Subcutaneous abdominal adipose tissue (tissue), 5 donors: ENCODE data around the gene TREH.

Experiments
- H3K27ac ChIP-seq: one replicate; pipeline ENCODE4 v1.7.0; 2013; ENCODE audit warnings: low read depth, mild to moderate bottlenecking, inconsistent platforms, low read length, moderate library complexity
- H3K27me3 ChIP-seq, 5 donors: one replicate each; pipeline ENCODE4 v1.7.0; 2013; ENCODE audit warnings: low read length in 5 of 5, inconsistent platforms in 1 of 5; ENCODE audit not compliant: control insufficient read depth in 5 of 5, insufficient read depth in 4 of 5
- H3K36me3 ChIP-seq, 5 donors: one replicate each; pipeline ENCODE4 v1.7.0; 2013; ENCODE audit warnings: low read length in 5 of 5; ENCODE audit not compliant: control insufficient read depth in 5 of 5, insufficient read depth in 5 of 5
- H3K4me1 ChIP-seq, 5 donors: one replicate each; pipeline ENCODE4 v1.7.0; 2013; ENCODE audit warnings: low read length in 5 of 5, mild to moderate bottlenecking in 3 of 5, moderate library complexity in 1 of 5; ENCODE audit not compliant: control insufficient read depth in 5 of 5, insufficient read depth in 5 of 5
- H3K4me3 ChIP-seq, 5 donors: one replicate each; pipeline ENCODE4 v1.7.0; 2013; ENCODE audit warnings: low read length in 5 of 5, low read depth in 1 of 5
- H3K9ac ChIP-seq, 5 donors: one replicate each; pipeline ENCODE4 v1.7.0; 2013; ENCODE audit warnings: low read length in 5 of 5, mild to moderate bottlenecking in 4 of 5, moderate library complexity in 3 of 5
- H3K9me3 ChIP-seq, 5 donors: one replicate each; pipeline ENCODE4 v1.7.0; 2013; ENCODE audit warnings: low read length in 5 of 5; ENCODE audit not compliant: control insufficient read depth in 5 of 5
- donor health status: healthy.
- donor health status: healthy.
- donor health status: healthy.
- donor health status: healthy.
- donor health status: healthy.

Gene TREH

DNA sequence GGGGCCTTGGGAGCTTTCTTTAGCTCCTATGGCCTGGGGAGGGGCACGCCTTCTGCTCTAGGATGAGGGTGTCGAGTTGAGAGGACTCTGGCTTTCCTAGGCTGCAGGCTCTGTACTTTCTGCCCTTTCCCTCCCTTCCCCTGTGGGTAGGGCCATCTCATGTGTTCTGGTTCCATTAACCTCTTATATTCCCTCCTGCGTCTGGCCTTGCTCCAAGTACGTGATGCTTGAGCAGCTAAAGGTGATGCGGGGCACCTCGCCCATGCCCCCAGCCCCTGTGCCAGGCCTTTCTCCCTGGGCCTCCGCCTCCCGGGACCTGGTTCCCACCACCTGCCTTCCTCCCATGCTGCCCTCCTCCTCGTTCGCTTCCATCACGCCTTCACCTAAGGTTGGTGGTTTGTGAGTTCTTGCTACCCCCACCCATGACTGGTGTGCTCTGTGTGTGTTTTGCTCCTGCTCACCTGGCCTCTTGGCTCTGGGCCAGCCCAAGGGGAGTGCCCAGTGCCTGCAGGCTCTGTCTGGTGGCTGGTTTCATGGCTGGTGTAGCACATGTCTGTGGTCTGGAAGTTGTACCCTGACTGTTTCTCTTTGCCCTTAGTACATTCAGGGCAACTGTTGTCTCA is 37.9 kb downstream of the TREH start:
- no peak overlapping the region for H3K4me3 ChIP-seq
- no peaks in the 10 kb centered on the region for H3K9me3 ChIP-seq
- peaks cover 4 to 98% (median 91%) of the 10 kb centered on the region in 5 donors for H3K36me3 ChIP-seq
- peak overlapping the region in 1 of 5 donors; percentile 2 for H3K9ac ChIP-seq
- peaks cover 21 to 95% (median 84%) of the 10 kb centered on the region in 5 donors for H3K4me1 ChIP-seq
- H3K27ac ChIP-seq = peak overlapping the region; percentile 91
- H3K27me3 ChIP-seq = no peaks in the 10 kb centered on the region

DNA sequence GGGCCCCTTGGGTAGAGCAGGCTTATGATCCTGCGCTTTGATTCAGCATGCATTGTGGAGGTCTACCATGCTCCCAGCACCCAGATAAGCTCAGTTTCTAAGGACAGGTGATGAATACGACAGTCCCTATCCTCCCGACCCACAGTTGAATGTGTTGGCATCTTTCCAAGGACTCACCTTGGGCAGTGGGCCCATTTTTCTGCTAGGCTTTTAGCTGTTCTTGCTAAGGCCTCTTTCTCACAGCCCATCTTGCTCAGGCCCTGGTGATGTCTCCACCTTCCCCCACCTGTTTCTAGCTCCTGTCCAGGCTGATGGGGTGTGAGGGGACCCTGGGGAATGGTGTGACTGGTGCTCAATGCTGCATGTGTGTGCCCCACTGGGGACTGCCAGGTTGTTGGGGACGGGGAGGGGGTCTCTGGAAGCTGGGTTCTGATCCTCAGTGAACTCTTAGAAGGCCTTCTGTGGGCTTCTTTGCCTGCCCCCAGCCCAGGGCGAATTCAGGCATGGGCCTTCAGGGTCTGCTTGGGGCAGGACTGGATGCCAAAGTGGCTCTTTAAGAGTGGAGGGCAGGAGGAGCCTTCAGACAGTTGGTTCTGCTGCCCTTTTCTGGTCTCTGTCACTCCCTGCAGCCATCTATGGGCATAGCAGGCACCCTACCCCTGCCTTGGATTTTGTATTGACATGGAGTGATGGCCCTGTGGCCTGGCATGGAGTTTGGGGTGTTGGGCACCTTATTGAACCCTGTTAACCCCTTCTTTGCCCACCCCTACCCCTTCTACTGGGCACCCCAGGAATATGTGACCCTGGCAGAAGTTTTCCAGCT is 38.9 kb downstream of the TREH start:
- H3K9ac ChIP-seq = no peak overlapping the region
- H3K9me3 ChIP-seq = no peaks in the 10 kb centered on the region
- H3K27me3 ChIP-seq = no peaks in the 10 kb centered on the region
- peak overlapping the region; percentile 91 for H3K27ac ChIP-seq
- H3K36me3 ChIP-seq = peaks cover 4 to 100% (median 98%) of the 10 kb centered on the region in 5 donors
- no peak overlapping the region for H3K4me3 ChIP-seq
- H3K4me1 ChIP-seq = peaks cover 24 to 95% (median 86%) of the 10 kb centered on the region in 5 donors

DNA sequence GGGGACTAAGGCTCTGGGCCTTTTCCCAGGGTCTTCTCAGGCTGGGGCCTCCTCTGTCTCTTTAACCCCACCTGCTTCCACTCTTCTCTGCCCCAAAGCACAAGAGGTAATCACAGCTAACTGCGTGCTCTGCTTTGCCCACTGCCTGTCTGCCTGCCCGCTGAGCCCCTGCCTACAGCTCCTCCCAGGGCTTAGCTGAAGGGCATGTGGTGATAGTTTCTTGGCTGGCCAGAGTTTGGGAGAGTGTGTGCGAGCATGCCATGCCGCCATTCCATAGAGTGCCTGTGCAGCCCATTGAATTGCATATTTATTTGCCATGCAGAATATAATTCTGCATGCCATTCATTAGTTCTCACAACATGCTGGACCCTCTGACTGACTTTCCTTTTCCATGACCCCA is 39.6 kb downstream of the TREH start:
- Histone ChIP-seq H3K4me3 (no peak overlapping the region), H3K4me1 (peaks cover 19 to 95% (median 86%) of the 10 kb centered on the region in 5 donors), H3K9me3 (no peaks in the 10 kb centered on the region), H3K36me3 (peaks cover 4 to 100% (median 98%) of the 10 kb centered on the region in 5 donors), H3K27me3 (no peaks in the 10 kb centered on the region), H3K9ac (no peak overlapping the region), H3K27ac (peak overlapping the region; percentile 91)

DNA sequence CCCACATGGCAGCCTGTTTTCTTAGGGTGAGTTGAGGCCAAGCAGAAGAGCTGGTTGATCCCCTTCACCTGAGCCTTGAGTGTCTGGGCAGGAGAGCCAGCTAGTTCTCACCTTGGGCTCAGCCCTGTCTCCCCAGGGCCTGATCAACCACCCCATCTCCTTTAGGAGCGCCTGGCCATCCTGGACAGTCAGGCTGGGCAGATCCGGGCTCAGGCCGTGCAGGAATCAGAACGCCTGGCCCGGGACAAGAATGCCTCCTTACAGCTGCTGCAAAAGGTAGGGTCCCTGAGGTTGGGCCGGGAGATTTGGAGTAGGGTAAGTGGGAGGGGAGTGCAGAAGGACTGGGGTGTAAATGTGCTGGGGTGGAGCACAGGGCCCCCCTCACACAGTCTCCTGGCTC is 40.7 kb downstream of the TREH start:
- no peaks in the 10 kb centered on the region for H3K9me3 ChIP-seq
- peaks cover 4 to 96% (median 92%) of the 10 kb centered on the region in 5 donors for H3K36me3 ChIP-seq
- H3K4me1 ChIP-seq = peaks cover 21 to 95% (median 85%) of the 10 kb centered on the region in 5 donors
- peak overlapping the region in 2 of 5 donors; percentile 17 to 28 for H3K9ac ChIP-seq
- no peaks in the 10 kb centered on the region for H3K27me3 ChIP-seq
- H3K27ac ChIP-seq = peak overlapping the region; percentile 80
- H3K4me3 ChIP-seq = no peak overlapping the region

DNA sequence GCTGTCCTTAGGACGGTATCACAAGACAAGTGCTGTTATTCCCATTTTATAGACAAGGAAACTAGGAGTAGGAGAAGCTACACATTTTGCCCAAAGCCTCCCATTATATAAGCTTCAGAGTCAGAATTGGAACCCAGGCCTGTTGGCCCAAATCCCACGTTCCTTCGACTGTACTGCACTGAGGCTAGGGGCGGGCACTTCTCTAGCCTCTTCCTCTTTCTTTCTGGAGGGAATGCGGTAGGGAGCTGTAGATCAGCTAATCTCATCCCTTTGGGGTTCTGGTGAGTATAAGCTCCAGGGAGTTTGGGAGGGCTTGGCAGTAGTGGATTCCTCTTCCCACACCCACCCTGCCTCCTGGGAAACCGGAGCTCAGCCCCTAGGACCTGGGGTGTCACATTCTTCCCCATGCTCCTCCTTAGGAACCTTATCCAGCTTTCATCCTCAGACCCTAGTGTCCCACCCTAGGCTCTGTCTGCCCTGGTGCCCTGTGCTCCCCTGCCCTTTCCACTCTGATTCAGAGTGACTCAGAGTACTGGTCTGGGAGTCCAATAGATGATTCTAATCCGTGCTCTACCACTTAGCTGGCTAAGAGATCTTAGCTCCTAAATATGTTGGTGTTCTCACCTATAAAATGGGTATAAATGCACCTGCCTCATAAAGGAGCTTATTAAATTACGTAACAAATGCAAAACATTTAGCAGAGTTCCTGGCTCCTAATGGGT is 42.7 kb downstream of the TREH start:
- no peak overlapping the region for H3K4me3 ChIP-seq
- H3K9me3 ChIP-seq = no peaks in the 10 kb centered on the region
- no peaks in the 10 kb centered on the region for H3K27me3 ChIP-seq
- H3K27ac ChIP-seq = peak overlapping the region; percentile 80
- H3K4me1 ChIP-seq = peaks cover 22 to 95% (median 86%) of the 10 kb centered on the region in 5 donors
- peaks cover 4 to 96% (median 92%) of the 10 kb centered on the region in 5 donors for H3K36me3 ChIP-seq
- H3K9ac ChIP-seq = peak overlapping the region in 4 of 5 donors; percentile 8 to 32 (median 15)

DNA sequence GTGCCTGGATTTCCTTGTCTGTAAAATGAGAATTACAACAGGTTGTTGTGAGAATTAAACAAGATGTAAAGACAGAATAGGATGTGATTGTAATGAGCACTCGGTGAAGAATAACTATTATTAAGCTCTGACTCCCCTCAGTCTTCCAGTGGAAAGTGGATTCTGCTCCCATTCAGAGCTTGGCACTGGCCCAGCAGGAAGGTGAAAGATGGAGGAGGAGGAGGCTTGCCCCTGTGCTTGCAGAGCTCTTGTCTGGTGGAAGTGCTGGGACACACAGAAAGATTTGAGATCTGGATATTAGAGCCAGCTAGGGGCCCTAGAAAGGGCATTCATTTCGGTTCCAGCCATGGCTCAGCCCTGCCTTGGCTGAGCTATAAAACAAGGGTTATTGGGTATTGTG is 43.8 kb downstream of the TREH start:
- no peak overlapping the region for H3K4me3 ChIP-seq
- no peaks in the 10 kb centered on the region for H3K27me3 ChIP-seq
- H3K9ac ChIP-seq = peak overlapping the region in 2 of 5 donors; percentile 32 to 50
- H3K36me3 ChIP-seq = peaks cover 4 to 96% (median 92%) of the 10 kb centered on the region in 5 donors
- H3K27ac ChIP-seq = peak overlapping the region; percentile 80
- no peaks in the 10 kb centered on the region for H3K9me3 ChIP-seq
- H3K4me1 ChIP-seq = peaks cover 22 to 94% (median 79%) of the 10 kb centered on the region in 5 donors

DNA sequence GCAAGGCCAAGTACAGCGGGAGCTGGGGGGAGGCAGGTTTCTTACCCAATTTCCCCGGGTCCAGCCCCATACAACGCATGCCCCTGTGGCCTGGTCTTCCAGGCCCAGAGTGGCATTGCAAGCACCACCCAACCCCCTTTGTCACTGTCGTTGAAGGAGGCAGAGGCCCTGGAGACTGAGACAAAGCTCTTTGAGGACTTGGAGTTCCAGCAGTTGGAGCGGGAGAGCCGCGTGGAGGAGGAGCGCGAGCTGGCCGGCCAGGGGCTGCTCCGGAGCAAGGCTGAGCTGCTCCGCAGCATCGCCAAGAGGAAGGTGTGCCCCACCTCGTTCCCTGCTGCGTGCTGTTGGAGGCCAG is 44.2 kb downstream of the TREH start:
- Histone ChIP-seq H3K9me3 (no peaks in the 10 kb centered on the region), H3K4me3 (no peak overlapping the region), H3K27me3 (no peaks in the 10 kb centered on the region), H3K27ac (peak overlapping the region; percentile 80), H3K36me3 (peaks cover 4 to 96% (median 92%) of the 10 kb centered on the region in 5 donors), H3K4me1 (peaks cover 22 to 94% (median 79%) of the 10 kb centered on the region in 5 donors), H3K9ac (no peak overlapping the region)

DNA sequence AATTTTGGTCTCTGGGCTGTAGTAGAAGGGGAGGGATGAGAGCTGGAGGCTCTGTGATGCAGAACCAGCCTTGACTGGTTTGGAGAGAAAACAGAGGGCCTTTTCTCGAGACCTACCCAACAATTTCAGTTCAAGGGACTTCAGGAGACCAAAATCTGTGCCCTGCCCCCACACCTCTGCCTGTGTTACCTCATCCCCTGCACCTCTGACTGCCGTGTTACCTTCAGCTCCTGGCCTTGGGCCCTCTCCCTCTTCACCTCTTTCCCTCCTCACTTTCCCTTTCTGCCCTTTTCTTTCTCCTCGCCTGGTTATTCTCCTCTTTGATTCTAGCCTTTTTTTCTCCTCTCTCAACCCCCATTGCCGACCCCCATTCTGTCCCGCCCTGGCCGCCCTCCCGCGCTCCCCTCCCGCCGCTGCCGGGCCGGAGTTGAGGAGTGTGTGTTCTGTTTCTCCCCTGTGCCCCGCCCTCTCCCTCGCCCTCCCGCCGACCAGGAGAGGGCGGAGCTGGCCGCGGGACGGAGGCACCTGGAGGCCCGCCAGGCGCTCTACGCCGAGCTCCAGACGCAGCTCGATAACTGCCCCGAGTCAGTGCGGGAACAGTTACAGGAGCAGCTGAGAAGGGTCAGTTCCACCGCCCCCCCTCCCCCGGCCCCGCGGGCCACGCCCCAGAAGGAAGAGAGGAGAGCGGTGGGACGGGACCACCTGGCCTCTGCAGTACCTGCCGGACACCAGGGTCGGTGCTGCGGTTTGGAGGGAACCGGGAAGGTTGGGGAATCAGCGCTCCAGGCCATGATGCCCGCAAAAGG is 44.8 kb downstream of the TREH start:
- Histone ChIP-seq H3K4me1 (peaks cover 22 to 96% (median 79%) of the 10 kb centered on the region in 5 donors), H3K36me3 (peaks cover 4 to 96% (median 92%) of the 10 kb centered on the region in 5 donors), H3K9ac (peak overlapping the region in 4 of 5 donors; percentile 18 to 56 (median 50)), H3K9me3 (no peaks in the 10 kb centered on the region), H3K4me3 (peak overlapping the region in 1 of 5 donors; percentile 40), H3K27ac (peak overlapping the region; percentile 80), H3K27me3 (no peaks in the 10 kb centered on the region)

DNA sequence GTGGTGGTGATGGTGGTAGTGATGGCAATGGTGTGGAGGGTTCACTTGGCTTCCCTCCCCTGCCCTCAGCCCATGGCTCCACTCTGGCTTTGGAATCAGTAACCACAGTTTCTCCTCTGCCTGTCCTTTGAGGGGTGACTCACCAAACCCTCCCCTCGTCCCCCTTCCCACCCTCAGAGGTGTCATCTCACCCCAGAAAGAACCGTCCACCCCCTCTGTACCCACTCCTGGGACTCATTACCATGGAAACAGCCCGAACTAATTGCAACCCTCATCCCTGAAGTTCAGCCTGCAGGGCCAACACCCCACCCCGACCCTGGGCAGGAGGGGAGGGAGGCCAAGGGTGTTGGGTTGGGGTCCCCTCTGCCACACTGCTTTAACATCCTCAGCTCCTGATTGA is 45.5 kb downstream of the TREH start:
- H3K36me3 ChIP-seq = peaks cover 4 to 96% (median 92%) of the 10 kb centered on the region in 5 donors
- no peaks in the 10 kb centered on the region for H3K9me3 ChIP-seq
- H3K27ac ChIP-seq = peak overlapping the region; percentile 80
- peak overlapping the region in 1 of 5 donors; percentile 40 for H3K4me3 ChIP-seq
- no peaks in the 10 kb centered on the region for H3K27me3 ChIP-seq
- peak overlapping the region in 4 of 5 donors; percentile 18 to 56 (median 50) for H3K9ac ChIP-seq
- H3K4me1 ChIP-seq = peaks cover 22 to 99% (median 85%) of the 10 kb centered on the region in 5 donors
